GM21619 (cell line): ENCODE data around the gene THAP12.
"Not testable (repeated sequence)": the region's sequence is repeated elsewhere in the genome, so short reads cannot be mapped to it uniquely, and the experiment has no call there.

Experiments used
- ATAC-seq: cut with Tn5 transposase; IDR thresholded peaks from one replicate; pipeline ENCODE4 v1.9.1; 2021; ENCODE audit not compliant: unreplicated experiment

The THAP12 gene

DNA sequence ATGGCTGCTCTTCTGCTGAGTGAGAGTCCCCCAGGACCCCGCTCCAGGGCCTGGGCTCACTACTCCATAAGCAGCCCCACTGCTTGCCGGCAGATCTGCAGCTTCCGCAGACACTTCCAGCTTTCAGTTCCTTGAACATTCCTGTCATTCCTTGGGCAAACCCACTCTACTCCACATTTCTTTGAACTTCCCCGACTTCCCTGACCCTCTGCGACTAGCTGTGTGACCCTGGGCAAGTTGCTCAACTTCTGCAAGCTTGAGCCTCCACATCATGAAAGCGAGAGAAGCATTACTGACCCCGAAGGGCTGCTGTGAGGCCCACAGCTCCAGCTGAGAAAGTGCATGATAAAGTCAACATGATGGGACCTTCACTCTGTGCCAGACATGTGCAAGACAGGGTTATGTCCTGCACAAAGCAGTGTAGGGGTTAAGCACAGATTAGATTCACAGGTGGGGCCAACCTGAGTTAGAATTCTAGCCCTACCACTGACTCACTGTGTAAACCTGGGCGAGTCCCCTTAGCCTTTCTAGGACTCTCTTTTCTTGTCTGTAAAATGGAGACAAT, 51.8 kb downstream of the THAP12 start:
- no peak for ATAC-seq

DNA sequence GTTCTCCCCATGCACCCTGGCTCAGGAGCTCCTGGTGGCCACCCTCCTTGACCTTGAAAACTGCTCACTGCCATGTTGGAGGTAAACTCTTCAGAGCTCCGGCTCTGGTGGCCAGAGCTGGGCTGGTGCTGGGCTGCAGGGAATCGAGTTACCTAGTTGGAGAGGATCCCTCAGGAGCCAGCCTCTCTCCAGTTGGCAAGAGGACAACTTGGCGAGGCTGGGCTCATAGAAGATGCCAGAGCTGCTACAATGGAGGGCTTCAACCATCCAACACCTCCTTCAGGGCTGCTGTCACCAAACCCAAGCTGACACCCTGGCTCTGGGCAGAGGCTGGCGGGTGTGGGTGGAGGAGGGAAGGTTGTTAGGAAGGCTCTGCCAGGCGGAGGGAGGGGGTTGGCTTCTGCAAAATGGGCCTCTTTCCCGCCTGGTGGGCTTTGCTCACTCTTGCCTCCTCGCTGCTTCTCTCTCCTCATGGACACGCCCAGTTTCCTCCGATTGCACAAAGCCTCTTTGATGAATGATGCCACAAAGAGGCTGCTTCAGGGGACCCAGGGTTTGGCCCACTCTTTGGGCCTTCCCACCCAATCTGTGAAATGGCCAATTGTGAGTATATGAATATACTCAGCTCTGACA, 53.1 kb downstream of the THAP12 start:
- ATAC-seq: no peak

DNA sequence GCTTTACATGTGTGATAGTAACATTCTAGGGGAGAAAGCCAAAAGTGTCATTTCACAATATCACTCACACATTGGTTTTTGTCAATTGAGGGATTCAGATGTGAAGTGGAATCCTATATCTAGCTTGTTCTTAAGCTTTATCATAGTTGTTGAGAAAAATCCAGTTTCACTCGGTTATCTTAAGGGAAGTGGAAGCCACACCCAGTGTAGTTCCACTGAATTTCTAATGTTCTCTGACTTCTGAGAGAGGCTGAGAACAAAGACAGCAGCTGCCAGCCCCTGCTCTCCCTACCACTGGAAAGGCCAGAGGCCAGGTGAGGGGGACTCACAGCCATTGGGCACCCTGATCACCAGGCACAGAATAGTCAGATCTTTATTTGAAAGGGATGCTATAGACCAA, 53.7 kb downstream of the THAP12 start:
- ATAC-seq: no peak

DNA sequence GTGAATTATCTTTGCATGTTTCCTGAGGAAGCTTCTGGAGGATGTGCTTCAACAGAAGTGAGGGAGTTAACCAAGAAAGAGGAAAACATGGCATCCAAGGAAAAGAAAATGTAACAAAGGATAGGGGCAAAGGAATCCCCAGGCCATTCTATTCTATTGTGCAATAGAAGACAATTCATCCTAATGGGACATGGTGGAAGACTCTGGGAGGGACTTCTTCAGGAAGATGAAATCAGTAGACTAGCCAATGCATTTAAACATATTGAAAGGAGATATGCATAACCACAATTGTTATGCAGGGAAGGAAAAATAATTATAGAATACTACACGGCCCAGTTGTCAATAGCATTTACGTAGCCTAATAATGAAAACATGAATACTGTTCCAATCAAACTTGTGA, 55.7 kb downstream of the THAP12 start:
- no peak for ATAC-seq

DNA sequence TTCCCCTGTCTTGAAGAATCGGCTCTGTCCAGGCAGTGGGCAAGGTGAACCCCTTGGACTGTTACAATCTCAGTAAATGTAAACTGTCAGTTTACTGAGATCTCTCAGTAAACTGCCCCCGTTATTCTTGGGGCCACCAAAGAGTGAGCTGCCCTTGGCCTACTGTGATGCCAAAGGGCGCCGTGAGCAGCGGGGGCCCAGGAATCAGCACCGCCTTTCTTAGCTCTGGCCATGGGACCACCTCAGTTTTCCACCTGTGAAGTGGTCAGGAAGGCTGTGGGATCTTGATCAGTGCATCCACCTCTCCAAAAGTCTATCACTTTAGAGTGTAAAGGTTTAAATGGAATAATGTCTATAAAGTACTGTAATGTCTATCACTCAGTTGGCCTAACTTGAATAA, 57.1 kb downstream of the THAP12 start:
- no peak for ATAC-seq

DNA sequence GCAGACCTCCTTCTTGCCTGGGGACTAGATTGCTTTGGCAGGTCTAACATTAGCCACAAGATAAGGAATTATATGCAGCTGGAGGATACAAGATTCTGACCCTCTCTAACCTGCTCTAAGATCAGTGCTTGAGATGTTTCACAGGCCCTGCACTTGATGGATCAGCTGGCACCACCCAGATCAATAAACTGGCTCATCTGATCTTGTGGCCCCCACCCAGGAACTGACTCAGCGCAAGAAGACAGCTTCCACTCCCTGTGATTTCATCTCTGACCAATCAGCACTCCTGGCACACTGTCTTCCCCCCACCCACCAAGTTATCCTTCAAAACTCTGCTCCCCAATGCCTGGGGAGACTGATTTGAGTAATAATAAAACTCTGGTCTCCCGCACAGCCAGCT, 57.6 kb downstream of the THAP12 start:
- not testable (repeated sequence) for ATAC-seq

DNA sequence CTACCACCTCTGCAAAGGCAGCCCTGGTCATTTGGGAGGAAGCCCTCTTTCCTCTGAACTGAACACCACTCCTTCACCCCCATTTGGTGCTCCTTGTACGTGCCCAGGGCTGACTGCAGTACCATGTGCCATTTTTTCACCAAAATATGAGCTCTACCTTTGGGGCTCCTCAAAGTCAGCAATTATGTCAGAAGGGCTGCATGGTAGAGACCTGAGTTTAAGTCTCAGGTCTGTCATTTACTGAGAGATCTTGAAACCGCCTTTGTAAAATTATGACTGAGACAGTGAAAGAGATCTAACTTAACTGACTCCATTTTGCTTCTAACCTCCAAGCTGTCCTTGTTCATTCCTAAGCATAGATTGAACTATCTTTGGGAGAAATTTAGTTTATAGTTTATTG, 58.0 kb downstream of the THAP12 start:
- no peak for ATAC-seq

DNA sequence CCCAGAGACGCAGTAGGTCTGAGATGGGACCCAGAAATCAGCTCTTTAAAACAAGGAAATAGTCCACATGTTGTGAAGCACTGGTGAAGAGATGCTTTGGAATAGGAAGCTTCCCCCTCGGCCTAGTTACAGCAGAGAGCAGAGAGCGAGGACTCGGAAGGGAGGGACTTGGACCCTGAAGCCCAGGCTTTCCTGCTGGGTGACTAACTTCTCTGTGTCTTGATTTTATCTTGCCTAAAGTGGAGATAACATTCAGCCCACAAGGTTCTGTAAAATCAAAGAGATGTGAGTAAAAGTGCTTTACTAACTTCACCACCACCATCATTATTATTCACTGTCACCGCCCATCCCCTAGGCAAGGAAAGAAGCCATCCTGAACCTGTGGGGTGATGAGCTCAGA, 58.4 kb downstream of the THAP12 start:
- no peak for ATAC-seq

DNA sequence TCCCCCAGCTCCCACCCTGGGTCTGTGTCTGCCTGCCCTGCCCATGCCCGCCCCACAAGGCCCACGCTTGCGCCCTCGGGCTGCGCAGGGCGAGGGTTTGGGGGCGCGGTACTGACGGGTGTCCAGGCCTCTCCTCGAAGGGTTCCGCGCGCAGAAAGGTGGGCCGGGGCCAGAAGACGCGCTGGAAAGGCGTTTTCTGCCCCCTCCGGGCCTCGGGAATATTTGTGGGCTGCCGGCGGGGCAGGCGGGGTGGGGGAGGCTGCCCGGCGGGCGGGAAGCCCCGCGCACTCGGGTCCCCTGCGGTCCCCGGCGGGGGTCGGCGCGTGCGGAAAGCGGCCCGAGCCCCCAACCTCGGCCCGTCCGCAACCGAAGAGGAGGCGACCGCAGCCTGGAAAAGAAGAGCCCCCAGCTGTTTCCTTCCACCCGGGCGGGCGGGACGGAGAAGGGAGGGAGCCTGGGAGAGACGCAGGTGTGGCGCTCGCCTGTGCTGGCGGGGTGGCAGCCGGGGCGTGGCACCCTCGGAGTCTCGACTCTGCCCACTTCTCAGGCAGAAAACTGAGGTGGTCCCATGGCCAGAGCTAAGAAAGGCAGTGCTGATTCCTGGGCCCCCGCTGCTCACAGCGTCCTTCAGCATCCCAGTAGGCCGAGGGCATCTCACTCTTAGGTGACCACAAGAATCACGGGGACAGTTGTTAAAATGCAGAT, 59.0 kb downstream of the THAP12 start:
- ATAC-seq: no peak

DNA sequence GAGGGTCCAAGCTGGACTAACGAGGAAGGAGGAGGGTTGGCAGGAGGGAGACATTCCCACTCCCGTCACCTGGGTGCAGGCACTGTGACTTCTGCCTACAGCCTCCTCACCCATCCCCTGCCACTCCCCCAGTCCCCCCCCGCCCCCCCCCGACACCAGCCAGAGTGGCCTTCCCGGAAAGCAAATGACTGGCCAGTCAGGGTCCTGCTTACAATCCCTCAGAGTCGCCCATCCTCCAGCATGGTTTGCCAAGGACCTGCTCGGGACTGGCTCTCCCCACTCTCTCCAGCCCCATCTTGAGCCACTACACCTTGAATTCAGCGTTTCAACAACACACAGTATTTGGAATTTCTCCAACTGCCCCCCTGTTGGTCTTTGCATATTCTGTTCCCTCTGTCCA, 59.6 kb downstream of the THAP12 start:
- no peak for ATAC-seq

DNA sequence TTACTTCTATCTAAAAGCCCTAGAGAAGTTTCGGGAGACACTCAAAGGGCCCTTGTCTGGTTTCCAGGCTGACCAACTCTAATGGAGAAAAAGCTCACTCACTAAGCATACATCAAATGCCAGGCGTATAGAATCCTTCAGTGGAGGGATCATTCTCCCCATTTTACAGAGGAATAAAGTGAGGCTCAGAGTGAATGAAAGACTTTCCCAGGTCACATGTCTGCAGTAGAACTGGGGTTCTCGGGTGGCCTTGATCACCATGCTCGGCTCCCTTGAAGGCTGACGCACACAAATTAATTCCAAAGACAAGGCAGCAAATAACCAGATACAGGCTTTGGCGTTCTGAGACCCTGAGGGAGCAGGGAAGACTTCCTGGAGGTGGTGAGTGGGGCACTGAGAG, 60.0 kb downstream of the THAP12 start:
- no peak for ATAC-seq

DNA sequence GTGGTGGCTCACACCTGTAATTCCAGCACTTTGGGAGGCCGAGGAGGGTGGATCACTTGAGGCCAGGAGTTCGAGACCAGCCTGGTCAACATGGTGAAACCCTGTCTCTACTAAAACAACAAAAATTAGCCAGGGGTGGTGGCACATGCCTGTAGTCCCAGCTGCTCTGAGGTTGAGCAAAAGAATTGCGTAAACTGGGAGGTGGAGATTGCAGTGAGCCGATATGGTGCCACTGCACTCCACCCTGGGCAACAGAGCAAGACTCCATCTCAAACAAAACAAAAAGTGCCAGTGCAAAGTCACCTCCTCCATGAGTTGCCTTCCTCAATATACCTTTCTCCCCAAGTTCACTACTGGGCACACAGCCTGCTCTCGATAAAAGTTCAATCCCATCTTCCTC, 61.1 kb downstream of the THAP12 start:
- ATAC-seq: not testable (repeated sequence)

DNA sequence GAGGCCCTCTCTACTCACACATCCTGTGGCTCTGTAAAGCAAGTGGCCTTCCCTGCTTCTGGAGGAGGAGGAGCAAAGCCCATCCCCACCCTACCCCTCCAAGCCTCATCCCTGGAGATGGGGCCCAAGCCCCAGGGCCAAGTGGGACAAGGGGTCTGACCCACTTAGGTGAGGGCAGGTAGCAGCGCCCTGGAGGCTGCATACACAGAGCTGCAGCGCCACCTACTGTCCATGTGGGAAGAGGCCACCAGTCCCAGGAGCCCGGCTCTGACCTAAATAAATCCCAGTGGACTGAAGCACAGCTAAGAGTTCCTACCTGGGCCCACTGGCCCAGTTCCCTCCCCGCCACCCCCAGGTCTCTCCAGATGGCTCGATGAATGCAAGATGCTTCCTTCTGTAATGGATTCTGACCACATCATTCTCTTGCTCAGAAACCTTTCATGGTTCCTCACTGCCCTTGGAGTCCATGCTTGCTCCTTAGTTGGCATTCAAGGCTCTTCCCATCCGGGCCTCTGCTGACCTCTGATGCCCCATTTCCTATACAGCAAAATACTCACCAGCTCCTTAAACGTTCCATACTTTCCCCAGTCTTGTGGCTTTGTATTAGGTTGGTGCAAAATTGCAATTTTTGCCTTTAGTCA, 62.1 kb downstream of the THAP12 start:
- no peak for ATAC-seq

DNA sequence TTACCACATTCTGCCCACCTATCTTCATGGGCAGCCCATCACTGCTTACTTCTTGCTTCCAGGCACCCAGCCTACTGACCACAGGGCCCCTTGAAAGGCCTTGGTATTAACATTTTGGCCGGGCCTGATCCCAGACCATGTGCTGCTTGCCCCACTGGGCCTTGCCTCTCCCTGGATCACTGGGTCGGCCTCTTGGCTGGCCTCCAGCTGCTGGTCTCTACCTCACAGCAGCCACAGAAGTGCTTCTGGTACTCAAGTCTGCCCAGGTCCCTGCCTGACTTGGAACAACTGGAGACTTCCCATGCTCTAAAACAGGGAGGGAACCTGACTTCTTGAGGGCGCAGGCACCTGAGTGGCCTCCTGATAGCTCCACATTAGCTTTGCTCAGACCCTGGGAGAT, 63.6 kb downstream of the THAP12 start:
- no peak for ATAC-seq

DNA sequence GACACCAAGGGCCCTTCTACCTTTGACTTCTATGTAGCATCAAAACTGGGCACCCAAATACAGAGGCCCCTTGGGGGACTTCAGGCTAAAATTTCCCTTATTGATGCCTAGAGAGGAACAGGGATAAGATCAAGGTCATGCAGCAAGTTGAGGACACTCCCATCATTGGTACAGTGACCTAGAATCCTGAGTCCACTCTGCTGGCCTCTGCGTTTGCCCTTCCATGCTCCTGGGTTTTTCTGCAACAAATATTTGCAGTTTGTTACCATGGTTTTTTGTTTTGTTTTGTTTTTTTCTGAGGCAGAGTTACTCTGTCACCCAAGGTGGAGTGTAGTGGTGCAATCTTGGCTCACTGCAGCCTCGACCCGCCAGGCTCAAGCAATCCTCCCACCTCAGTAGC, 64.2 kb downstream of the THAP12 start:
- ATAC-seq: no peak

DNA sequence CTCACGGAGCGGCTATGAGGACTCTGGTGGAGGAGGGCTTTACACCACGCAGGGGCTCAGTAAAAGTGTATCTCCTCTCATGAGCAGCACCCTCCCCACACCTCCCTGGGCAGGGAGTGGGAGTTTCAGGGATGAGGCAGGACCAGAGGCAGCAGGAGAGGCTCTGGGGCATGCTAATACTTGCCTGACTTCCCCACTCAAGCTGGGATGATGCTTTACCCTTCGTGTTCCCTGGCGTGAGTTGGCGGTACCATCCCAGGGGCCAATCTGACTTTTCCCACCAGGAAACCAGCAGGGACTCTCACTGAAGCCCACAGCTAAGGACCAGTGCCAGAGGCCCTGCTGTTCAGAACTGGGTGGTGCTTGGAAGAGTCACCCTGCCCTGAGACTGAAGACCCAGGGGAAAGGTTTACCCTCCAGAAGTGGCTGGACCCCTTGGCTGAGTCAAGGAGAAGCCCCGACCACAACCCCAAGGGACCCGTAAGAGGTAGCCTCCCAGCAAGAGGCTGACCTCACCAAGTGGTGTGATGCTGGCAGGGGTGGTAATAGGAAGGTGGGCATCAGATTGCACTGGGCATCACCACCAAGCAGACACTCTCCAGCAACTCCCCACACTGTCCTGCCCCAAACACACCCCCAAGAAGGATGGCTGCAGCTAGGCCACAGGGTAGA, 65.6 kb downstream of the THAP12 start:
- no peak for ATAC-seq

DNA sequence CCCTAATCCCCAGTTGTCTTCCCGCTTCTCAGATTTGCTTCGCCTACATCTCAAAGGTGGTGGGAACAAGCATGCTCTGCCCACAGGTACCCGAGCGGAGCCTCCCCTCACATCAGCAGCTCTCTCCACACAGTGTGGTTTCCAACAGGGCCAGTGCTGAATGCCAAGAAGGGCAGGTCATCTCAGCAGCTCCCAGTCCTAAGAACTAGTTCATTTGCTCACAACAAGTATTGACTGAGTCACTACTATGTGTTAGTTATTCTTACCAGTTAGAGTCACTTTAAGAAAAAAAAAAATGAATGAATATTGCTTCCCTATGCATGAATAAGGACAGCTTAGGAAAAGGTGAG, 66.2 kb downstream of the THAP12 start:
- no peak for ATAC-seq

DNA sequence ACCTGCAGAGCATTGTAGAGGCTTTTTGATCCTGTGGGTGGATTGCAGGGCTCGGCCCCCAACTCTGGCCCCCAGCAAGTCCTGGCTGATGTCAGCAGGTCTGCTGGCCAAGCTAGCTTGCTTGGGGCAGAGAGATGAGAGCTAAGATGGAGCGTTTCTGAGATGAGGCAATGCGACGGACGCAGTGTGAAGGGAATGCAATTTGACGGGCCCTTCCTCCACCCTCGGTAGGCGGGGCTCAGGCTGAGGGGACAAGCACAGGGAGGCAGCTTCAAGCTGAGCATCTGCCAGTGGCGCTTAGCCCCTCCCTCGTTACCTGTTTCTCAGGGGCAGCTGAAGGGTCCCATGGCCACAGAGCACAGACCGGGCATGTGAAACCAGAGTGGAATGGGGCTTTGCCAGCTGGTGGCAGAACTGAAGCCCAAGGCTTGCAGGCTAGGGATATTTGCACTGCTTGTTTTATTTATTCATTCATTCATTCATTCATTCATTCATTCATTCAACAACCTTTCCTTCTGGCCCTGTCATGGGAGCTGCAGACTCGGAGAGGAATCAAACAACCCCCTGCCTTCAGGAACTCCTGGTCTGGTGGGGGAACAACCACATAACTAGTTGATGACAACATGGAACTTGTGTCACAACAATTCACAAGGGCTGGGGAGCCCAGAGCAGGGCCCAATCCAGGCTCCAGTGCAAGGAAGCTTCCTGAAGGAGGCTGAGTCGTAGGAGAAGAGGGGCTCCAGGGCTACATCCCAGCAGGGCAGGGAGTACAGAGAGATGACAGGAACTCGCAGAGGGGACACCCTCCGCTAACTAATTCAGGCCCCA, 66.8 kb downstream of the THAP12 start:
- no peak for ATAC-seq

DNA sequence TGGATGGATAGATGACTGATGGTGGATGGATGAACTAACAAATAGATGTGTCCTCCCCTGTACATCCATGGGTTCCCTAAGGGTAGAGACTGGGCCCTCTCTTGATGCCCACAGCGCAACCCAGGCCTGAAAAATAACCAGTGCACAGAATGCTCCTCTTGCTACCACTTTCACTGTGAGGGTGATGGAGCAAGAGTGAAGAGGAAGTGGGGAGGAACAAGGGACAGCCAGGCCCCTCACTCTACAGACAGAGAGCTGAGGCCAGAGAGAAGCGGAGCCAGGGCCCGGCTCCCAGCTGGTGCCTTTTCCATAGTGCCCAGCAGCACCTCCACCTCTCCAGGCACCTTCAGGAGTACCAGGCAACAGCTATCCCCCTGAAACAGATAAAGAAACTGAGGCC, 67.7 kb downstream of the THAP12 start:
- ATAC-seq: no peak

DNA sequence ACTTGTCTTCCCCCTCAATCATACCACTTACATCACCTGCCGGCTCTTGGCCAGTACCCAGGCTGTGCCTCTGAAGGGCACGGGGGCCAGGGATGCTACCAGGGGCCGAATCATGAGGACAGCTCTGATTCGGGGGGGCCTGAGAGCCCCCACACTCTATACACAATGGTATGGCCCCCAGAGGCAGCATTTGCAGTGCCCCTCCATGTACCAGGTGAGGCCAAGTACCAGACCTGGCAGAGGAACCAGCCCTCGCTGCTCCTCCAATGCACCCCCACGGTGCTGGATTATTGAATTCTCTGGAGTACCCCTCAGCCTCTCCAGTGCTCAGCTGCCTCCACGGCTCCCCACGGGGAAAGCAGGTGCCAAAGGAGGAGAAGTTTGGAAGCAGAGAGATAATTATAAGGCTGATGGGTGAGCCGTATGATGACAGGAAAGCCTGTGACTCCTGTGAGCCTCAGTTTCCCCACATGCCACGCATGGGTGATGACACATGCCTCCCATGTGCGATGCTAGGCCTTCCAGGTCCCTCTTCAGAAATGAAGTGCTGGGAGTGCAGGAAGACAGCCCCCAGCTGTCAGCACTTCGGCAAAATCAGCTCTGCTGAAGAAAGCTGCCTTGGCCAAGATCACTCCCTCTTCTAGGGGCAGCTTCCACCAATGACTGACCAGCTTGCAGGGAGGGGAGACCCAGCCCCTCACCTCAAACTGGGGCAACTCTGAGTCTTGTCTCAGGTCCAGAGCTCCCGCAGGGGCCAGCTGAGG, 69.9 kb downstream of the THAP12 start:
- no peak for ATAC-seq
